ENCODE results near the gene TAAR5.

GRCh38 chr6:132624175-132624574 is 34.6 kb upstream of the TAAR5 start, which contains the start of gene TAAR2:
- TF ChIP-seq CTCF (IDR thresholded peaks at IDR 0.05) (no peak), POLR2AphosphoS5 (IDR thresholded peaks at IDR 0.05; ENCODE audit: insufficient read depth in 1 of 2, low read depth in 1 of 2) (no peak)
